ENCODE data around the gene CLDN6. TPM values are rescaled to one million over a fixed set of nuclear protein-coding genes. Genes with fewer than 3 reads are reported as not detected.

The CLDN6 gene
- total and polyA plus RNA-seq, 9 of the 15 experiments (the other 6 are each of a cell fraction or from before 2014, with no cell fraction given), result 0.22 to 0.75 (median 0.38) TPM; not detected in 3

DNA sequence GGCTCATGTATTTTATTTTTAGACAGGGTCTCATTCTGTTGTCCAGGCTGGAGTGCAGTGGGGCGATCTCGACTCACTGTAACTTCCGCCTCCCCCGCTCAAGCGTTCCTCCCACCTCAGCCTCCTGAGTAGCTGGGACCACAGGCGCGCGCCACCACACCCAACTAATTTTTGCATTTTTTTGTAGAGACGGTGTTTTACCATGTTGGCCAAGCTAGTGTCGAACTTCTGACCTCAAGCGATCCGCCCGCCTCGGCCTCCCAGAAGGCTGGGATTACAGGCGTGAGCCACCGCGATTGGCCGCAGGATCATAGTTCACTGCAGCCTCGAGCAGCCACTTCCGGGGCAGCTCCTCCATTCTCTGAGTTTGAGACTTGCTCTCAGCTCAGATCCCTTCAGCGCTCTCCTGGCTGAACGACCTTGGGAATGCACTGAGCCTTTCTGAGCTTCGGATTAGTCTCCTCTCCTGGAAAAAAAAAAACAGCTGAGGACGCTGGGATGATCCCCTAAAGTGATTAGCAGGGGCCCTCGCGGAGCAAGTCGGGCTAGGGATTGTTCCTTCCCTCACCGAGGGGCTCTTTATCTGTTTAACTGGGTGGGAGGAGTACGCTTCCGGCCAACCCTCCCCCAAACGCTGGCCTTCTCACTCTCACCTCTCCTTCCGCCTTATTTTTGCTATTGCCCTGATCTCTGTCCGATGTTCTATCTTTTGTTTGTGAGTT lies 36.6 kb downstream of the CLDN6 start (continued):
- TF ChIP-seq GTF2A2 (tag; IDR thresholded peaks at IDR 0.05), result no peak
- TF ChIP-seq RBM17 (IDR thresholded peaks at IDR 0.05; ENCODE audit: borderline replicate concordance, low read depth, low read length), result no peak
- TF ChIP-seq, protein P1, sequence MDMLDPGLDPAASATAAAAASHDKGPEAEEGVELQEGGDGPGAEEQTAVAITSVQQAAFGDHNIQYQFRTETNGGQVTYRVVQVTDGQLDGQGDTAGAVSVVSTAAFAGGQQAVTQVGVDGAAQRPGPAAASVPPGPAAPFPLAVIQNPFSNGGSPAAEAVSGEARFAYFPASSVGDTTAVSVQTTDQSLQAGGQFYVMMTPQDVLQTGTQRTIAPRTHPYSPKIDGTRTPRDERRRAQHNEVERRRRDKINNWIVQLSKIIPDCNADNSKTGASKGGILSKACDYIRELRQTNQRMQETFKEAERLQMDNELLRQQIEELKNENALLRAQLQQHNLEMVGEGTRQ (CRISPR knock-in tag; IDR thresholded peaks at IDR 0.05), result 0 out of 2 replicates have a peak, but pooled peaks have one; percentile 9
- no peak for TF ChIP-seq ZBTB12 (CRISPR knock-in tag; IDR thresholded peaks at IDR 0.05)
- TF ChIP-seq E2F3 (CRISPR knock-in tag; IDR thresholded peaks at IDR 0.05), result no peak
- no peak for TF ChIP-seq CREB5 (CRISPR knock-in tag; IDR thresholded peaks at IDR 0.05)
- TF ChIP-seq, protein P2, sequence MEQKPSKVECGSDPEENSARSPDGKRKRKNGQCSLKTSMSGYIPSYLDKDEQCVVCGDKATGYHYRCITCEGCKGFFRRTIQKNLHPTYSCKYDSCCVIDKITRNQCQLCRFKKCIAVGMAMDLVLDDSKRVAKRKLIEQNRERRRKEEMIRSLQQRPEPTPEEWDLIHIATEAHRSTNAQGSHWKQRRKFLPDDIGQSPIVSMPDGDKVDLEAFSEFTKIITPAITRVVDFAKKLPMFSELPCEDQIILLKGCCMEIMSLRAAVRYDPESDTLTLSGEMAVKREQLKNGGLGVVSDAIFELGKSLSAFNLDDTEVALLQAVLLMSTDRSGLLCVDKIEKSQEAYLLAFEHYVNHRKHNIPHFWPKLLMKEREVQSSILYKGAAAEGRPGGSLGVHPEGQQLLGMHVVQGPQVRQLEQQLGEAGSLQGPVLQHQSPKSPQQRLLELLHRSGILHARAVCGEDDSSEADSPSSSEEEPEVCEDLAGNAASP (IDR thresholded peaks at IDR 0.05), result no peak
- peak; percentile 50 to 60 for TF ChIP-seq AFF1 (IDR thresholded peaks at IDR 0.05; ENCODE audit: low read depth in 1 of 2, partially characterized antibody in 2 of 2)
- no peak for TF ChIP-seq ZBTB33 (CRISPR knock-in tag; IDR thresholded peaks at IDR 0.05)
- TF ChIP-seq, protein P3, sequence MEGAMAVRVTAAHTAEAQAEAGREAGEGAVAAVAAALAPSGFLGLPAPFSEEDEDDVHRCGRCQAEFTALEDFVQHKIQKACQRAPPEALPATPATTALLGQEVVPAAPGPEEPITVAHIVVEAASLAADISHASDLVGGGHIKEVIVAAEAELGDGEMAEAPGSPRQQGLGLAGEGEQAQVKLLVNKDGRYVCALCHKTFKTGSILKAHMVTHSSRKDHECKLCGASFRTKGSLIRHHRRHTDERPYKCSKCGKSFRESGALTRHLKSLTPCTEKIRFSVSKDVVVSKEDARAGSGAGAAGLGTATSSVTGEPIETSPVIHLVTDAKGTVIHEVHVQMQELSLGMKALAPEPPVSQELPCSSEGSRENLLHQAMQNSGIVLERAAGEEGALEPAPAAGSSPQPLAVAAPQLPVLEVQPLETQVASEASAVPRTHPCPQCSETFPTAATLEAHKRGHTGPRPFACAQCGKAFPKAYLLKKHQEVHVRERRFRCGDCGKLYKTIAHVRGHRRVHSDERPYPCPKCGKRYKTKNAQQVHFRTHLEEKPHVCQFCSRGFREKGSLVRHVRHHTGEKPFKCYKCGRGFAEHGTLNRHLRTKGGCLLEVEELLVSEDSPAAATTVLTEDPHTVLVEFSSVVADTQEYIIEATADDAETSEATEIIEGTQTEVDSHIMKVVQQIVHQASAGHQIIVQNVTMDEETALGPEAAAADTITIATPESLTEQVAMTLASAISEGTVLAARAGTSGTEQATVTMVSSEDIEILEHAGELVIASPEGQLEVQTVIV (CRISPR knock-in tag; IDR thresholded peaks at IDR 0.05; ENCODE audit: borderline replicate concordance), result no peak
- peak; percentile 38; the same call in 1 of the 2 replicates for TF ChIP-seq ZNF143 (CRISPR knock-in tag; IDR thresholded peaks at IDR 0.05)
- TF ChIP-seq HDAC8 (tag; IDR thresholded peaks at IDR 0.05), result no peak

Measured in K562 (cell line).